ENCODE measurements around the gene STAM.
A peak's percentile ranks its signal among the peaks of the same experiment; 100 is the strongest.

Gene STAM

GRCh38 chr10:17671307-17671706 lies 27.4 kb downstream of the STAM start:
- no peak for DNase-seq (ENCODE audit: extremely low read depth, low read depth)
- H3K4me3 ChIP-seq (replicated peaks; ENCODE audit: low read depth, low read length) = no peak overlapping the region
- no peak for TF ChIP-seq CTCF (IDR thresholded peaks at IDR 0.05; ENCODE audit: low read depth, low read length, missing control alignments)

DNA sequence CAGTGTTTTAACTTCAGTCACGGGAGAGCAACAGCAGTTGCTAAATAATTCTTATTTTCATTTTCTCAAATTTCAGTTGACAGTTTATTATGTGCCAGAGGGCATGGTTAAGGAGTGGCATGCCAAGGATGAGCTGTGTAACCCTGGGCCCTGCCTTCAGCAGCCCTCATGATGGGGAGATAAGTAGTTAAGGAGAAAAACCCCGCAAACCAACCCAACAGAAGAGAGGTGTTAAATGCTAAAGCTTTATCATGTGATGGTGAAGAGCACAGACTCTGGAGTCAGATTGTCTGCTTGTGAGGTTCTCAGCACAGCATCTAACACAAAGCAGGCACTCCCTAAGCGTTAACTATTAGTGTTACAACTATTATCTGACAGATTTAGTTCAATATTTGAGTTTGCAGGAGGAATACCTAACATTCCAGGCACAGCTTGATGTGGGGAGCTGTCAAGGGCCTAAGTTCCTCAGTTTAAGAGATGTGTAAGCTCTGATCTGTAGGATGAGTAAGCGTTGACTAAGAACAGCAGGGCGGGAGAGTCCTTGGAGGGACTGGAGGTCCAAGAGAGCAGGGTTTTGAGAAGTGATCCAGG lies 29.6 kb downstream of the STAM start:
- H3K4me3 ChIP-seq (replicated peaks; ENCODE audit: low read depth, low read length) = no peak overlapping the region
- no peak for TF ChIP-seq CTCF (IDR thresholded peaks at IDR 0.05; ENCODE audit: low read depth, low read length, missing control alignments)
- DNase-seq (ENCODE audit: extremely low read depth, low read depth) = peak; percentile 52

- no peak for DNase-seq (ENCODE audit: extremely low read depth, low read depth)
- TF ChIP-seq CTCF (IDR thresholded peaks at IDR 0.05; ENCODE audit: low read depth, low read length, missing control alignments) = no peak
Observed at GRCh38 chr10:17674566-17674965, 30.6 kb downstream of the STAM start.

DNA sequence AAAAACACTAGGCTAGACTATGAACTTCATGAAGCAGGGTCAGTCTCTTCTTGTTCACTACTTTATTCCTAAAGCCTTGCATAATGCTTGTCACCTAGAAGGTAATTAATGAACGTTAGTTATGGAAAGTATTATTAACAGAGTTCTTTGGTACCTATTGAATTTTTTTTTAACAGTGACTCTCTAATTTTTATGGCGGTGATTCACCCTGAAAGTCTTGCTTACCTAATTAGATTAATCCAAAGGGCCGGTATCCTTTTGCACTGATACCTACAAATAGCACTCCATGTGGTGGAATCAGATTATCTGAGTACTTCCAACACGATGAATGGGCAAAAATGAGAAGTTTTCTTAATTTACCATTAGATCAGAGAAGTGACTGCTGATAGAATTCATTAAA lies 31.7 kb downstream of the STAM start:
- DNase-seq (ENCODE audit: extremely low read depth, low read depth) = no peak
- H3K4me3 ChIP-seq (replicated peaks; ENCODE audit: low read depth, low read length) = no peak overlapping the region
- TF ChIP-seq CTCF (IDR thresholded peaks at IDR 0.05; ENCODE audit: low read depth, low read length, missing control alignments) = no peak

More at GRCh38 chr10:17674566-17674965, 30.6 kb downstream of the STAM start:
- H3K4me3 ChIP-seq (replicated peaks; ENCODE audit: low read depth, low read length) = no peak overlapping the region

DNA sequence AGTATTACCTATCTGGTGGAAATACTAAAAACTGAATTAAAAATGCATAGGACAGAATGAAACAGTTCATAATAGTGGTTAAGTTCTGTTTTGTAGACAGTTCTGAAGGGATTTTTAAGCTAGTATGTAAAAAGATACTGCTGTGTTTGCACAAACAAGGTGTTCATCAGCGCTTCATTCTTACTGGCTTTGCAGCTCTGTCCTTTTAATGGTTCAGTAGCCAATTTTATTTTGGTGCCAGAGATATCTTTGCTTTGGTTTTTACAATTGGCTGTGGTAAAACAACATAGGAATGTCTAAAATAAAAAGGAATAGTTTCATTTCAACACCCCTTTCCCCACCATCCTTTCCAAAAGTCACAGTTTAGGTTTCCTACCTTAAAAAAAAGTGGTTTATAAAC lies 33.0 kb downstream of the STAM start:
- no peak overlapping the region for H3K4me3 ChIP-seq (replicated peaks; ENCODE audit: low read depth, low read length)
- TF ChIP-seq CTCF (IDR thresholded peaks at IDR 0.05; ENCODE audit: low read depth, low read length, missing control alignments) = no peak
- no peak for DNase-seq (ENCODE audit: extremely low read depth, low read depth)

DNA sequence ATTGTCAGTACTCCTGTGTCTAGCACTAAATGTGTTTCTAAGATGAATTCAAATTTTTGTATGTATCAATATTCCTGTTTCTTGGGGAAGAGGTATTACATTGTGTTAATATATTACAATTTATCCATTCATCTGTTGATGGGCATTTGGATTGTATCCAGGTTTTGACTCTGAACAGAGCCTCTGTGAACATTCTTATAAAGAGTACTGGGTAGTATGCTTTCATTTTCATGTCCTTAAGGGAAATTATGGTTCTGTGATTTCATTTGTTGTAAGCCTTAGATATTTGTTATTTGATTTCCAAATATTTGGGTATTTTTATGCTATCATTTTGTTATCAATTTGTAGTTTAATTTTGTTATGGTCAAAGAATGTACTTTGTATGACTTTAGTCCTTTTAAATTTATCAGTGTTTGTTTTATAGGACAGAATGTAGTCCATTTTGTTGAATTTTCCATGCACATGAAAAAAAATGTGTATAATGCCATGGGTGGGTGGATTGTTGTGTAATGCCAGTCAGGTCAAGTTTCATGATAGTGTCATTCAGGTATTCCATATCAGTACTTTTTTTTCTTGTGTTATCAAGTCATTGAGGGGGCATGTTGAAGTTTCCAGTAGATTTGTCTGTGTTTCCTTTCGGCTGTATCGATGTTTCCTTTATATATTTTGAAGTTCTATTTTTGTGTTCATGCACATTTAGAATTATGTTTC lies 38.4 kb downstream of the STAM start:
- no peak overlapping the region for H3K4me3 ChIP-seq (replicated peaks; ENCODE audit: low read depth, low read length)
- no peak for TF ChIP-seq CTCF (IDR thresholded peaks at IDR 0.05; ENCODE audit: low read depth, low read length, missing control alignments)
- DNase-seq (ENCODE audit: extremely low read depth, low read depth) = no peak
